ENCODE measurements around the gene NR4A1. TPM values are rescaled to one million over a fixed set of nuclear protein-coding genes. Genes with fewer than 3 reads are reported as not detected.

NR4A1 gene
- polyA plus RNA-seq, 1 donor from 2014 or later: 3.4 TPM

DNA sequence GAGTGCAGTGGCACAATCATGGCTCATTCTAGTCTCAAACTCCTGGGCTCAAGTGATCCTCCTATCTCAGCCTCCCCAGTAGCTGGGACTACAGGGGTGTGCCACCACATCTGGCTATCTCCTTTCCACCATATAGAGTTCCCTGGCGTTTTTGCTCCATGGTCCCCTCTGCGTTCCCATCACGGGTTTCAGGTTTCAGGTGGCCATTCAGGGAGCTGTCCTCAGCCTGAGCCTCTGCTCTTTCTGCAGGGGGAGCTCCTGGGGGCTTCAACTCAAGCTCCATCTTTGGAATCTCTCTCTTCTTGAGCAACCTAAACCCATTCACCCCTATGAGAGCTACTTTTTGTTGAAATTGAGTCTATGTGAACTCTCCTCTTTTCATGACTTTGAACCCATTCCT is 39.8 kb downstream of the NR4A1 start:
- no peak overlapping the region for H2AFZ ChIP-seq (ENCODE audit: low read depth, low read length)
- H3K4me2 ChIP-seq (ENCODE audit: low read length): no peak overlapping the region
- H3K9ac ChIP-seq (ENCODE audit: low read length): no peak overlapping the region
- TF ChIP-seq RAD21 (conservative IDR thresholded peaks at IDR 0.05): no peak
- no peak for TF ChIP-seq EZH2 (IDR thresholded peaks at IDR 0.05; ENCODE audit: borderline replicate concordance, insufficient read depth, low read length, poor library complexity, severe bottlenecking)
- TF ChIP-seq SMC3 (conservative IDR thresholded peaks at IDR 0.05; ENCODE audit: poor library complexity): no peak
- TF ChIP-seq, protein P1, sequence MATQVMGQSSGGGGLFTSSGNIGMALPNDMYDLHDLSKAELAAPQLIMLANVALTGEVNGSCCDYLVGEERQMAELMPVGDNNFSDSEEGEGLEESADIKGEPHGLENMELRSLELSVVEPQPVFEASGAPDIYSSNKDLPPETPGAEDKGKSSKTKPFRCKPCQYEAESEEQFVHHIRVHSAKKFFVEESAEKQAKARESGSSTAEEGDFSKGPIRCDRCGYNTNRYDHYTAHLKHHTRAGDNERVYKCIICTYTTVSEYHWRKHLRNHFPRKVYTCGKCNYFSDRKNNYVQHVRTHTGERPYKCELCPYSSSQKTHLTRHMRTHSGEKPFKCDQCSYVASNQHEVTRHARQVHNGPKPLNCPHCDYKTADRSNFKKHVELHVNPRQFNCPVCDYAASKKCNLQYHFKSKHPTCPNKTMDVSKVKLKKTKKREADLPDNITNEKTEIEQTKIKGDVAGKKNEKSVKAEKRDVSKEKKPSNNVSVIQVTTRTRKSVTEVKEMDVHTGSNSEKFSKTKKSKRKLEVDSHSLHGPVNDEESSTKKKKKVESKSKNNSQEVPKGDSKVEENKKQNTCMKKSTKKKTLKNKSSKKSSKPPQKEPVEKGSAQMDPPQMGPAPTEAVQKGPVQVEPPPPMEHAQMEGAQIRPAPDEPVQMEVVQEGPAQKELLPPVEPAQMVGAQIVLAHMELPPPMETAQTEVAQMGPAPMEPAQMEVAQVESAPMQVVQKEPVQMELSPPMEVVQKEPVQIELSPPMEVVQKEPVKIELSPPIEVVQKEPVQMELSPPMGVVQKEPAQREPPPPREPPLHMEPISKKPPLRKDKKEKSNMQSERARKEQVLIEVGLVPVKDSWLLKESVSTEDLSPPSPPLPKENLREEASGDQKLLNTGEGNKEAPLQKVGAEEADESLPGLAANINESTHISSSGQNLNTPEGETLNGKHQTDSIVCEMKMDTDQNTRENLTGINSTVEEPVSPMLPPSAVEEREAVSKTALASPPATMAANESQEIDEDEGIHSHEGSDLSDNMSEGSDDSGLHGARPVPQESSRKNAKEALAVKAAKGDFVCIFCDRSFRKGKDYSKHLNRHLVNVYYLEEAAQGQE (IDR thresholded peaks at IDR 0.05; ENCODE audit: borderline replicate concordance): no peak
- TF ChIP-seq CTCF (IDR thresholded peaks at IDR 0.05; ENCODE audit: poor library complexity, severe bottlenecking): no peak
- no peak for TF ChIP-seq MXI1 (conservative IDR thresholded peaks at IDR 0.05; ENCODE audit: poor library complexity, severe bottlenecking)
- TF ChIP-seq EP300 (conservative IDR thresholded peaks at IDR 0.05; ENCODE audit: poor library complexity, severe bottlenecking): no peak
- no peak for TF ChIP-seq TAF1 (IDR thresholded peaks at IDR 0.05; ENCODE audit: low read depth)
- no peak for TF ChIP-seq POLR2AphosphoS5 (IDR thresholded peaks at IDR 0.05)
- H3K27ac ChIP-seq (ENCODE audit: low read length): no peak overlapping the region
- no peaks in the 10 kb centered on the region for H3K36me3 ChIP-seq (ENCODE audit: insufficient read depth, low read length)
- no peaks in the 10 kb centered on the region for H3F3A ChIP-seq (ENCODE audit: insufficient read depth, low read length, poor library complexity, severe bottlenecking)
- no peaks in the 10 kb centered on the region for H4K20me1 ChIP-seq (ENCODE audit: insufficient read depth)
- H3K4me3 ChIP-seq (ENCODE audit: low read length): no peak overlapping the region
- H3K27me3 ChIP-seq (ENCODE audit: insufficient read depth, low read depth, low read length): no peaks in the 10 kb centered on the region
- no peaks in the 10 kb centered on the region for H3K9me2 ChIP-seq (ENCODE audit: insufficient read depth, low read length)
- H3K9me3 ChIP-seq (ENCODE audit: low read length): no peaks in the 10 kb centered on the region
- H3K79me2 ChIP-seq (replicated peaks; ENCODE audit: insufficient read depth, low read length): no peaks in the 10 kb centered on the region

GRCh38 chr12:52091869-52092268 is 40.6 kb downstream of the NR4A1 start:
- Histone ChIP-seq H3F3A (ENCODE audit: insufficient read depth, low read length, poor library complexity, severe bottlenecking) (no peaks in the 10 kb centered on the region), H3K9me2 (ENCODE audit: insufficient read depth, low read length) (no peaks in the 10 kb centered on the region), H4K20me1 (ENCODE audit: insufficient read depth) (no peaks in the 10 kb centered on the region), H3K27ac (ENCODE audit: low read length) (no peak overlapping the region), H3K4me2 (ENCODE audit: low read length) (no peak overlapping the region), H3K79me2 (replicated peaks; ENCODE audit: insufficient read depth, low read length) (no peaks in the 10 kb centered on the region), H3K9me3 (ENCODE audit: low read length) (no peaks in the 10 kb centered on the region), H3K4me3 (ENCODE audit: low read length) (no peak overlapping the region), H3K27me3 (ENCODE audit: insufficient read depth, low read depth, low read length) (no peaks in the 10 kb centered on the region), H3K36me3 (ENCODE audit: insufficient read depth, low read length) (no peaks in the 10 kb centered on the region), H2AFZ (ENCODE audit: low read depth, low read length) (no peak overlapping the region), H3K9ac (ENCODE audit: low read length) (no peak overlapping the region)
- no peak for TF ChIP-seq EZH2 (IDR thresholded peaks at IDR 0.05; ENCODE audit: borderline replicate concordance, insufficient read depth, low read length, poor library complexity, severe bottlenecking)
- TF ChIP-seq SMC3 (conservative IDR thresholded peaks at IDR 0.05; ENCODE audit: poor library complexity): no peak
- TF ChIP-seq, protein P1 (IDR thresholded peaks at IDR 0.05; ENCODE audit: borderline replicate concordance): no peak

Data from neural cell (in vitro differentiated cells).